Caki2 (cell line): ENCODE data around the gene CEP164. TPM values are rescaled to one million over a fixed set of nuclear protein-coding genes. Genes with fewer than 3 reads are reported as not detected.
"Not testable (repeated sequence)": the region's sequence is repeated elsewhere in the genome, so short reads cannot be mapped to it uniquely, and the experiment has no call there.

Experiments
- DNase-seq: peaks from one replicate; pipeline ENCODE4 v3.0.0-alpha.2; 2015; ENCODE audit warnings: low read depth
- in situ Hi-C: cut with HindIII; loops from 2 replicates; pipeline ENCODE4 v1.10.0; 2016; ENCODE audit warnings: low sequenced_read_pairs, low pct_unique_long_range_greater_than_20kb, mixed read lengths
- total RNA-seq: library from RNA; depleted of rRNA; stranded (reverse); fragments of >200 nt; shearing (Covaris generic); gene quantifications from 2 replicates; pipeline ENCODE4 v1.2.3, GENCODE V29; 2014; ENCODE audit warnings: low replicate concordance

Gene CEP164
- total RNA-seq, 1 experiment from 2014 or later, result 7.9 TPM

GRCh38 chr11:117302228-117302627 lies 25.4 kb upstream of the CEP164 start:
- in situ Hi-C loops, result no loop called here
- no peak for DNase-seq

- in situ Hi-C loops, result no loop called here
- no peak for DNase-seq
These were observed 24.6 kb upstream of the CEP164 start for GRCh38 chr11:117303101-117303500.

GRCh38 chr11:117303646-117304315 lies 23.9 kb upstream of the CEP164 start:
- no peak for DNase-seq
- in situ Hi-C loops, result no loop called here

DNA sequence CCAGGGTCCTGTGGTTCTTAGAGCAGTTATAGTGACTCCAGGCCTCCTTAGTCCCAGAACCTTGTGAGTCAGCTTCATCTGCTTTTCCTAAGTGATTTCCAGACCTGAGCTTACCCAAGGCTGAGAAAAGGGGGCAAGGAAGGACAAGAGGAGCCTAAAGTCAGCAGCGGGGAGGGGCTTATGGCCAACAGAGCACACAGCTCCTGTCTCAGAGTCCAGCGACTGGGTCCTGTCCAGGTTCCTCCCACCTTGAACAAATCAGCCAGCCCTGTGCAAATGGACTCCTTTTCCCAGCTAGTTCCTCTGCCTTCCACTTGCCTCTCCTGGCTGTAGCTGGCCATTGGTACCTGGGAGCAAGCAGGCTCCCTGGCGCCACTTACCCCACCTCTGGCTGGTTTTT lies 22.5 kb upstream of the CEP164 start:
- DNase-seq, result no peak
- in situ Hi-C loops, result no loop called here

DNA sequence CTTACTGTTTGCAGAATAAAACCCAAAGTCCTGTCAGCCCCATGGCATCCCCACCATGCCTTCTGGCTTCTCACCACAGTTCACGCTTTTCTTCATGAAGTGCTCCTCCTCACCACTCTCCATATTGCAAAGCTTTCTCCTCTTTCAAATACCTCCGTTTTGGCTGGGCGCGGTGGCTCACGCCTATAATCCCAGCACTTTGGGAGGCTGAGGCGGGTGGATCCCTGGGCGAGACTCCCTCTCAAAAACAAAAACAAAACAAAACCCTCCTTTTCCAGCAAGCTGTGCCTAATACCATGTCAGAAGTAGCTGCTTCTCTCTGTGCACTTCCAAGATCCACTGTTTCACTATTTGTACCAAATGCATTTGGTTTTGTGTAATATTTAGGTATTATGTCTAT lies 18.3 kb upstream of the CEP164 start:
- no peak for DNase-seq
- in situ Hi-C loops, result no loop called here

- in situ Hi-C loops, result no loop called here
These were observed 14.6 kb upstream of the CEP164 start for GRCh38 chr11:117313091-117313490.

DNA sequence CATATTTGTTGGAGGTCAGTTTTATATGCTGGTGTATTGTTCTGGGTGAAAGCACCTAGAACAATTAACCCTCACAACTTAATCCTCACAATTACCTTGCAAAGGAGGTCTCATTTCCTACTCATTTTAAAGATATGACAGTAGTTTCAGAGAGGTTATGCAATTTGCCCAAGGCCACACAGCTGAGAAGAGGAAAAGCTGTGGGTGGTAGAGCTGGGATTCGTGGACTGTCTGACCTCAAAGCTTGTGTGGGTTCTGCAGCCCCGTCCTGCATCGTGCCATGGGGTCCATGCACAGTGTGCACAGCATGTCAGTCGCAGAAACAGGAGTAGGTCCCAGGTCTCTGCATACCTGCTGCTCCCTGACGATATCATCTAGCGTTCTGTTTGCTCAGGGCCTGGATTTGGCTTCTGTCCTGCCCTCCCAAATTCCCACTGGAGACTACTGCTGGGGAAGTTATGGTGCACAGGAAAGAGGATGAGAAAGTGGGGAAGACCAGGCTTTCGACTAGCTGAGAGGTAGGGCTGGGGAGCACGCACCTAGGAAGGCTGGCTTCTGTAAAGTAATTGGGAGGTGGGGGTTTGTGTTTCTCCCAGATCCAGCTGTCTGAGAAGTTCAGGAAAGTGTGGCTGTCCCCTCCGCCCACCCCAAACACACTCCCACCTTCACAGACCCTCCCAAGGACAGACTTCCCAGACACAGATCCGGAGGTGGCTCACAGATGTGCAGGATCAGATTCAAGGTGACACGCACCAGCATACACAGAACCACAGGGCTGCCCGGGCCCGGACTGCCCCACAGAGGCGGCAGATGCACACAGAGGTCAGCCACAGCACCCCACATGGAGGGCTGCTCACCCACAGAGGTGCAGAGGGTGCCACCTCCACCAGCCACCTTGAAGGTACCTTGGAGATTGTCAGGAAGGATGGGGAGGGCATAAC lies 13.6 kb upstream of the CEP164 start:
- DNase-seq, result no peak
- in situ Hi-C loops, result no loop called here

More at GRCh38 chr11:117313091-117313490, 14.6 kb upstream of the CEP164 start:
- DNase-seq, result no peak

- no peak for DNase-seq
- in situ Hi-C loops, result no loop called here
These were observed 12.8 kb upstream of the CEP164 start for GRCh38 chr11:117314840-117315239.

- in situ Hi-C loops, result no loop called here
- no peak for DNase-seq
These were observed 12.1 kb upstream of the CEP164 start for GRCh38 chr11:117315285-117316196.

GRCh38 chr11:117316197-117316961 lies 11.3 kb upstream of the CEP164 start, which contains the start of gene BACE1:
BACE1 (minus strand) TSS chr11:117316256; CDS start chr11:117315795, 461 bp downstream.
- DNase-seq, result peak; percentile 67
- in situ Hi-C loops, result no loop called here

DNA sequence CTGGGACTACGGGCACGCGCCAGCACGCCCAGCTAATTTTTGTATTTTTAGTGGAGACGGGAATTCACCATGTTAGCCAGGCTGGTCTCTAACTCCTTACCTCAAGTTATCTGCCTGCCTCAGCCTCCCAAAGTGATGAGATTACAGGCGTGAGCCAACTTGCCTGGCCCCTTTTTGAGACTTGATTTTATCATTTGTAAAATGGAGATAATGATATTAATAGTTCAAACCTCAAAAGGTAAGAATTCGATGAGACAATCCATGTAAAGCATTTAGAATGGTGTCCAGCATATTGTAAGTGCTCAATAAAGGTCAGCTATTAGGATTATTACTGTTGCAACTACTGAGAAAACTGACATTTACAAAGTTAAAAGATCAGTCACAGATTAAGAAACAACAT lies 8.9 kb upstream of the CEP164 start:
- no peak for DNase-seq
- in situ Hi-C loops, result no loop called here

DNA sequence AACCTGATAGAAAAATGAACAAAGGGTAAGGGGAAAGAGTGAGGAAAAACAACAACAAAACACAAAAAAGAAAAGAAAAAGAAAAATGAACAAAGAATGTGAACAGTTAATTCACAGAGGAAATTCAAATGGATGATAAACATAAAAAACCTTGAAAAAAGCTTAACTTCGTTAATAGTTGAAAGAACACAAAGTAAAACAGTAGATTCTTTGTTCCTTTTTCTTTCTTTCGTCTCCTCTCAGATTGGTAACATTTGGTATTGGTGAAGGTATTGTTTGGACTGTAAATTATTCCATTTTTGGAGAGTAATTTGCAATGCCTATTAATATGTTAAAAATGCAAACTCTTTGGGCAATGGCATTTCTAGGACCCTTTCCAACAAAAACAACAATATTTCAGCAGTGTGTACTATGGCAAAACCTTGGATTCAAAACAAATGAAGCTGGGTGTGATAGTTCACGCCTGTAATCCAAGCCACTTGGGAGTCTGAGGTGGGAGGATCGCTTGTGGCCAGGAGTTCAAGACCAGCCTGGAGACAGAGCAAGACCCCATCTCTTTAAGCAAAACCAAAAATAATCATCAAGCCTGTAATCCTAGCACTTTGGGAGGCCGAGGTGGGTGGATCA lies 8.3 kb upstream of the CEP164 start:
- DNase-seq, result no peak
- in situ Hi-C loops, result no loop called here

GRCh38 chr11:117327255-117327566 lies 443 bp upstream of the CEP164 start:
- in situ Hi-C loops, DNase-seq: not testable (repeated sequence)

DNA sequence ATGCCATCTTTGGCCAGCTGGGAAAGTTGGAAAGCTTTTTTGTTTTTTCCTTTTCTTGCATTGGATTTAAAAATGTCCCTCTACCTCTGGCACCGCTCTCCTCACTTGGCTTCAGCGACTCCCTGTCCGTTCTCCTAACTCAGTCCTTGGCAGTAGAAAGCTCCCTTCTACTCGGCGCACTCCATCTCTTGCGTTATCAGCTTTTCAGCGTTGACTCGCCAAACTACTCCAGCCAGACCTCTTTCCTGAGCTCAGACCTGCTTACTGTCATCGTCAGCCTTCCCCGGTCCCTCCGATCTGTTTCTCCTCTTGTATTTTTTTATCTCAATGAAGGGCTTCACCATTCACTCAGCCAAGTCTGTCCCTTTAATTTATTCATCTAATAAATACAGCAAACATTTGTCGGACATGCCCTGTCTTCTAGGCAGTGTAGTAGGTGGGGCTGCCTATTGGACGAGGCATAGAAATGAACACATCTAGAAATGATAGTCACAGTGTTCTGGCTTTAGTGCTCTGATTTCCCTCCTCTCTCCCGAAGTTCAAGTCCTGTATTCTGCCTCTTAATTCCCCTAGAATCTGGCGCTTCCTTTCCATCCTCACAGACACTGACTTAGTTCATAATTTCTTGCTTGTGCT lies 839 bp downstream of the CEP164 start:
- in situ Hi-C loops, result no loop called here
- no peak for DNase-seq

DNA sequence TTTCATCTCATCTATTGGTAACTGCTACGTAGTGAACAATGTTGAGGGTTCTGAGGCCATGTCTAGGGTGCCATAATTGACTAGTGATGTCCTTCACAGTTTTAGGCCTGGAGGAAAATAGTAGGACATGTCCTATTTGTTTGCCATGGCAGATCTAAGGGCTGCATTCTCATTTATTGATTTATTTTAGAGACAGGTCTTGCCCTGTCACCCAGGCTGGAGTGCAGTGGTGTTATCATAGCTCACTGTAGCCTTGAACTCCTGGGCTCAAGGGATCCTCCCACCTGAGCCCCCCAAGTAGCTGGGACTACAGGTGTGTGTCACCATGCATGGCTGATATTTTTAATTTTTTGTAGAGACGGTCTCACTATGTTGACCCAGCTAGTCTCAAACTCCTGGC lies 5.2 kb downstream of the CEP164 start:
- in situ Hi-C loops, result no loop called here
- no peak for DNase-seq

DNA sequence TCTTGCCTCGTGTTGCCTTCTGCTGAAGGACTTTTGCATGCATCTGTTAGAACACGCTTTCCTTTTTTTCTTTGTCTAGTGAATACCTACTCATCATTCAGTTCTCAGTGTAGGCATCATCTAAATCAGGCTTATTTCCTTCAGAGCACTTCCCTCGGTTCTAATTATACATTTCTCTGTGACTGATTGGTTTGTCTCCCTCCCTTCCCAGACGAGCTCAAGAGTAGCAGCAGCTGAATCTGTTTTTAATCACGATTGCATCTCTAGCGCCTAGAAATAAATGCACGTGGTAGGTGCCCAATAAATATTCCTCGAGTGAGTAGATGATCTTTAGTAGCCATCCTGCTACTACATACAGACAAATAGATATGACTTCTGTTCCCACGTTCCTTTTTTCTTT lies 6.3 kb downstream of the CEP164 start:
- in situ Hi-C loops, result no loop called here
- DNase-seq, result no peak

- no peak for DNase-seq
- in situ Hi-C loops, result no loop called here
These were observed 7.2 kb downstream of the CEP164 start for GRCh38 chr11:117334896-117335295.
